NT2/D1 (cell line): ENCODE data around the gene PARS2.

Source experiments
- SUZ12 ChIP-seq: IDR thresholded peaks from 2 replicates; pipeline ENCODE4 v1.6.1; 2011; ENCODE audit not compliant: insufficient read length, insufficient read depth; ENCODE audit errors: extremely low read depth
- ZNF274 ChIP-seq: IDR thresholded peaks from 2 replicates; pipeline ENCODE4 v1.6.1; 2011; ENCODE audit warnings: mild to moderate bottlenecking, low read depth, low read length

DNA sequence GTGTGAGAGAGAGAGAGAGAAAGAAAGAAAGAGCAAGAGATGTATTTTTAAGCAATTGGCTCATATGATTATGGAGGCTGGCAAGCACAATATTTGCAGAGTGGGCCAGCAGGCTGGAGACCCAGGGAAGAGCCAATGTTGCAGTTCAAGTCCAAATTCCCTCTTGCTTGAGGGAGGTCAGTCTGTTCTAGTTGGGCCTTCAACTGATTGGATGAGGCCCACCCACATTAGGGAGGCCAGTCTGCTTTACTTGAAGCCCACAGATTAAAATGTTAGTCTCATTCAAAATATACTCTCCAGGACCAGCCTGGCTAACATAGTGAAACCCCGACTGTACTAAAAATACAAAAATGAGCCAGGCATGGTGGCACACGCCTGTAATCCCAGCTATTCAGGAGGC, 8.6 kb upstream of the PARS2 start:
- no peak for TF ChIP-seq ZNF274
- no peak for TF ChIP-seq SUZ12
